CD14-positive monocyte (primary cell): Measurements from ENCODE around the gene SLC20A1. TPM values are rescaled to one million over a fixed set of nuclear protein-coding genes. Genes with fewer than 3 reads are reported as not detected.
A peak's percentile ranks its signal among the peaks of the same experiment; 100 is the strongest.

Experiments used
- DNase-seq, 3 donors: peaks; one replicate each; pipeline ENCODE4 v3.0.0-alpha.2; 2011 to 2022
- H2AFZ ChIP-seq: 2 replicates; pipeline ENCODE4 v1.6.0; 2012; ENCODE audit warnings: mild to moderate bottlenecking, low read depth, low read length, inconsistent platforms; ENCODE audit not compliant: insufficient read depth, poor library complexity, severe bottlenecking
- H3K27ac ChIP-seq, 2 donors: 1 replicate in 1 of 2; 2 replicates in 1 of 2; pipeline ENCODE4 v1.5.1; 2012 to 2013; ENCODE audit warnings: low read length in 2 of 2, control low read depth in 1 of 2, inconsistent platforms in 1 of 2, low read depth in 1 of 2, mild to moderate bottlenecking in 1 of 2
- H3K27me3 ChIP-seq, 2 donors: one replicate each; pipeline versions ENCODE4 v1.6.0 to v1.6.1; 2011 to 2013; ENCODE audit warnings: low read length in 2 of 2; ENCODE audit not compliant: control insufficient read depth in 2 of 2, insufficient read depth in 2 of 2
- H3K36me3 ChIP-seq, 2 donors: replicated peaks in 1 of 2; 1 replicate in 1 of 2; 2 replicates in 1 of 2; pipeline versions ENCODE4 v1.5.1 to v1.6.1; 2012 to 2013; ENCODE audit warnings: low read length in 2 of 2, control low read depth in 1 of 2, inconsistent platforms in 1 of 2, mild to moderate bottlenecking in 1 of 2; ENCODE audit not compliant: insufficient read depth in 2 of 2, control insufficient read depth in 1 of 2
- H3K4me1 ChIP-seq, 2 donors: 1 replicate in 1 of 2; 2 replicates in 1 of 2; pipeline versions ENCODE4 v1.5.1 to v1.6.1; 2012 to 2013; ENCODE audit warnings: low read length in 2 of 2, control low read depth in 1 of 2, inconsistent platforms in 1 of 2, mild to moderate bottlenecking in 1 of 2, moderate library complexity in 1 of 2; ENCODE audit not compliant: insufficient read depth in 2 of 2, control insufficient read depth in 1 of 2
- H3K4me2 ChIP-seq: replicated peaks from 2 replicates; pipeline ENCODE3; 2012; ENCODE audit warnings: low read length, moderate library complexity, mild to moderate bottlenecking; ENCODE audit not compliant: poor library complexity, severe bottlenecking; ENCODE audit errors: extremely low read depth
- H3K4me3 ChIP-seq, 3 experiments: fragments of 200-600 bp in 1 of 3; sonication (generic) in 1 of 3; replicated peaks in 1 of 3; 1 replicate in 2 of 3; 2 replicates in 1 of 3; pipeline ENCODE4 v1.5.1; 2011 to 2013; ENCODE audit warnings: low read length in 3 of 3, mild to moderate bottlenecking in 3 of 3, control low read depth in 2 of 3, low read depth in 2 of 3, inconsistent platforms in 1 of 3, moderate library complexity in 1 of 3
- H3K79me2 ChIP-seq: 2 replicates; pipeline ENCODE4 v1.6.0; 2012; ENCODE audit warnings: mild to moderate bottlenecking, control low read depth, inconsistent platforms, low read length, moderate library complexity; ENCODE audit not compliant: insufficient read depth
- H3K9ac ChIP-seq: 2 replicates; pipeline ENCODE4 v1.6.0; 2017; ENCODE audit warnings: low read length, mild to moderate bottlenecking; ENCODE audit not compliant: insufficient read depth, poor library complexity, severe bottlenecking
- H3K9me3 ChIP-seq, 2 donors: replicated peaks in 1 of 2; 1 replicate in 1 of 2; 2 replicates in 1 of 2; pipeline versions ENCODE4 v1.5.1 to v1.6.1; 2012 to 2013; ENCODE audit warnings: low read length in 2 of 2, control low read depth in 1 of 2; ENCODE audit not compliant: control insufficient read depth in 1 of 2, insufficient read depth in 1 of 2
- H4K20me1 ChIP-seq: 2 replicates; pipeline ENCODE4 v1.6.0; 2012; ENCODE audit warnings: mild to moderate bottlenecking, low read length, control low read depth, moderate library complexity; ENCODE audit not compliant: insufficient read depth
- H3K27ac Mint-ChIP-seq, 7 donors: one replicate each; pipeline ENCODE4 v1.8.0; 2020; ENCODE audit warnings: mild to moderate bottlenecking in 7 of 7, mixed read lengths in 7 of 7, moderate library complexity in 6 of 7, inconsistent platforms in 2 of 7
- H3K27me3 Mint-ChIP-seq, 3 donors: one replicate each; pipeline ENCODE4 v1.8.0; 2021 to 2022; ENCODE audit warnings: low read depth in 3 of 3, mild to moderate bottlenecking in 3 of 3, mixed read lengths in 3 of 3, moderate library complexity in 3 of 3, inconsistent platforms in 1 of 3
- H3K36me3 Mint-ChIP-seq, 2 donors: one replicate each; pipeline ENCODE4 v1.8.0; 2020; ENCODE audit warnings: mixed read lengths in 2 of 2, inconsistent platforms in 1 of 2, mild to moderate bottlenecking in 1 of 2
- H3K4me1 Mint-ChIP-seq: one replicate; pipeline ENCODE4 v1.8.0; 2020; ENCODE audit warnings: mild to moderate bottlenecking, mixed read lengths
- H3K4me3 Mint-ChIP-seq, 2 donors: one replicate each; pipeline ENCODE4 v1.8.0; 2020; ENCODE audit warnings: mild to moderate bottlenecking in 2 of 2, mixed read lengths in 2 of 2, moderate library complexity in 1 of 2
- H3K9me3 Mint-ChIP-seq, 7 donors: one replicate each; pipeline ENCODE4 v1.8.0; 2020 to 2022; ENCODE audit warnings: mixed read lengths in 7 of 7, mild to moderate bottlenecking in 6 of 7, moderate library complexity in 6 of 7, inconsistent platforms in 2 of 7
- CTCF ChIP-seq: fragments of 200-600 bp; IDR thresholded peaks from one replicate; pipeline ENCODE4 v1.8.0; 2022; ENCODE audit warnings: antibody characterized with exemption, mild to moderate bottlenecking
- WGBS: methylation state at CpG from one replicate; pipeline ENCODE4 v1.1.5; 2013; ENCODE audit warnings: missing lambda C conversion rate; ENCODE audit not compliant: insufficient coverage; 5-methylcytosine and 5-hydroxymethylcytosine counted together
- intact Hi-C, 2 donors: fragments of 100-400 bp; cut with micrococcal nuclease; formaldehyde crosslinking; loops; one replicate each; pipeline versions ENCODE4 v1.15.0 to v1.15.1; 2023
- polyA plus RNA-seq, 3 donors: library from polyadenylated mRNA; depleted of rRNA in 1 of 3; unstranded in 2 of 3; stranded (reverse) in 1 of 3; fragments of 300-500 nt in 2 of 3; fragments of >200 nt in 1 of 3; fragmentation: Illumina TruSeq in 2 of 3; gene quantifications; 1 replicate in 2 of 3; 2 replicates in 1 of 3; pipeline ENCODE4 v1.2.3, GENCODE V29; 2012 to 2021

The SLC20A1 gene
- polyA plus RNA-seq, 3 donors = 16.1 to 112 (median 36.3) TPM

GRCh38 chr2:112646102-112646719 is 472 bp downstream of the SLC20A1 start:
- H4K20me1 ChIP-seq = peaks cover 54% of the 10 kb centered on the region
- peak overlapping the region; percentile 65 for H2AFZ ChIP-seq
- no peaks in the 10 kb centered on the region for H3K27me3 ChIP-seq
- Mint-ChIP-seq H3K27me3 (peaks cover 0 to 2% (median 0%) of the 10 kb centered on the region in 3 donors), H3K36me3 (peaks cover 45 to 54% of the 10 kb centered on the region in 2 donors), H3K4me3 (peak overlapping the region; percentile 89 to 95), H3K27ac (peak overlapping the region; percentile 80 to 91 (median 86)), H3K9me3 (no peaks in the 10 kb centered on the region), H3K4me1 (peaks cover 72% of the 10 kb centered on the region)
- H3K27ac ChIP-seq = peak overlapping the region; percentile 61 to 90
- peaks cover 55% of the 10 kb centered on the region for H3K79me2 ChIP-seq
- H3K4me1 ChIP-seq = peaks cover 34 to 48% of the 10 kb centered on the region in 2 donors
- H3K4me3 ChIP-seq = peak overlapping the region; percentile 76 to 99 (median 88)
- DNase-seq = peak in 1 of 3 donors; percentile 8
- peak overlapping the region; percentile 90 for H3K4me2 ChIP-seq
- WGBS = 0% methylated on average over 49 of the region's 69 CpGs
- H3K9me3 ChIP-seq = no peaks in the 10 kb centered on the region
- TF ChIP-seq CTCF = no peak
- H3K36me3 ChIP-seq = peaks cover 39 to 42% of the 10 kb centered on the region in 2 donors
- peak overlapping the region; percentile 89 for H3K9ac ChIP-seq
- intact Hi-C loops = loop anchor here (5.0 kb wide), 2 partner anchors 44 to 46 kb away; no protein-coding TSS in a partner anchor

GRCh38 chr2:112646791-112647689 is 1.3 kb downstream of the SLC20A1 start:
- WGBS = 31% methylated on average over 9 of the region's 20 CpGs
- Histone ChIP-seq H3K9me3 (no peaks in the 10 kb centered on the region), H4K20me1 (peaks cover 62% of the 10 kb centered on the region), H3K9ac (peak overlapping the region; percentile 10), H3K4me3 (peak overlapping the region; percentile 76 to 99 (median 88)), H3K36me3 (peaks cover 47 to 51% of the 10 kb centered on the region in 2 donors), H3K27ac (peak overlapping the region in 1 of 2 donors; percentile 90), H3K4me1 (peaks cover 30 to 42% of the 10 kb centered on the region in 2 donors), H3K27me3 (no peaks in the 10 kb centered on the region), H3K79me2 (peaks cover 59% of the 10 kb centered on the region), H2AFZ (no peak overlapping the region), H3K4me2 (peak overlapping the region; percentile 90)
- Mint-ChIP-seq H3K9me3 (no peaks in the 10 kb centered on the region), H3K4me3 (peak overlapping the region; percentile 89 to 95), H3K27me3 (peaks cover 0 to 2% (median 0%) of the 10 kb centered on the region in 3 donors), H3K36me3 (peaks cover 53 to 62% of the 10 kb centered on the region in 2 donors), H3K4me1 (peaks cover 66% of the 10 kb centered on the region), H3K27ac (peak overlapping the region in 5 of 7 donors; percentile 68 to 86 (median 83))
- no peak for TF ChIP-seq CTCF
- DNase-seq = no peak
- intact Hi-C loops = loop anchor here (5.0 kb wide), 2 partner anchors 45 kb away; no protein-coding TSS in a partner anchor
